ENCODE data around the gene TMEM106A.

- TF ChIP-seq CTCF (conservative IDR thresholded peaks at IDR 0.05) (no peak), ZFX (IDR thresholded peaks at IDR 0.05) (no peak)
These were observed 36.2 kb upstream of the TMEM106A start for GRCh38 chr17:43175213-43176118.
